Keratinocyte (primary cell): ENCODE measurements around the gene SMARCA2. TPM values are rescaled to one million over a fixed set of nuclear protein-coding genes. Genes with fewer than 3 reads are reported as not detected.

Source experiments
- DNase-seq: peaks from one replicate; pipeline ENCODE4 v3.0.0-alpha.2; 2011; ENCODE audit warnings: low read depth, missing footprints, low spot score
- FAIRE-seq: peaks from 2 replicates; lab custom pipeline; 2011; peaks lifted over from hg19 to GRCh38; lab: Jason Lieb, UNC
- H2AFZ ChIP-seq: 2 replicates; pipeline ENCODE4 v1.6.0; 2012; ENCODE audit warnings: low read length, control low read depth, inconsistent platforms; ENCODE audit not compliant: control insufficient read depth
- H3K27ac ChIP-seq: 2 replicates; pipeline ENCODE4 v1.5.1; 2011; ENCODE audit warnings: low read length; ENCODE audit not compliant: control insufficient read depth, insufficient read depth
- H3K27me3 ChIP-seq: 3 replicates; pipeline ENCODE4 v1.6.0; 2011; ENCODE audit warnings: low read length; ENCODE audit not compliant: control insufficient read depth, insufficient read depth; ENCODE audit errors: extremely low read depth
- H3K36me3 ChIP-seq, 2 experiments: 2 replicates in 1 of 2; 3 replicates in 1 of 2; pipeline ENCODE4 v1.5.1; 2011; ENCODE audit warnings: low read length in 2 of 2, mild to moderate bottlenecking in 1 of 2; ENCODE audit not compliant: control insufficient read depth in 2 of 2, insufficient read depth in 2 of 2; ENCODE audit errors: extremely low read depth in 1 of 2
- H3K4me1 ChIP-seq: 3 replicates; pipeline ENCODE4 v1.5.1; 2011; ENCODE audit warnings: low read length; ENCODE audit not compliant: control insufficient read depth, insufficient read depth; ENCODE audit errors: extremely low read depth
- H3K4me2 ChIP-seq: 3 replicates; pipeline ENCODE4 v1.6.0; 2011; ENCODE audit warnings: low read depth, low read length; ENCODE audit not compliant: control insufficient read depth, insufficient read depth; ENCODE audit errors: extremely low read depth
- H3K4me3 ChIP-seq, 3 experiments: fragments of 200-600 bp in 1 of 3; sonication (generic) in 1 of 3; 2 replicates in 2 of 3; 3 replicates in 1 of 3; pipeline ENCODE4 v1.5.1; 2011 to 2016; ENCODE audit warnings: low read length in 3 of 3, mild to moderate bottlenecking in 3 of 3, control low read depth in 2 of 3, inconsistent platforms in 1 of 3, low read depth in 1 of 3, mixed read lengths in 1 of 3, mixed run types in 1 of 3, moderate library complexity in 1 of 3; ENCODE audit not compliant: control insufficient read depth in 2 of 3, insufficient read depth in 2 of 3; ENCODE audit errors: extremely low read depth in 1 of 3
- H3K79me2 ChIP-seq: 2 replicates; pipeline ENCODE4 v1.6.0; 2012; ENCODE audit warnings: low read length; ENCODE audit not compliant: control insufficient read depth, insufficient read depth
- H3K9ac ChIP-seq: 3 replicates; pipeline ENCODE4 v1.6.0; 2011; ENCODE audit warnings: low read length; ENCODE audit not compliant: control insufficient read depth, insufficient read depth; ENCODE audit errors: extremely low read depth
- H3K9me1 ChIP-seq: 3 replicates; pipeline ENCODE4 v1.6.0; 2011; ENCODE audit warnings: low read length; ENCODE audit not compliant: control insufficient read depth, insufficient read depth; ENCODE audit errors: extremely low read depth
- H3K9me3 ChIP-seq: 2 replicates; pipeline ENCODE4 v1.5.1; 2012; ENCODE audit warnings: low read depth, low read length; ENCODE audit not compliant: control insufficient read depth
- H4K20me1 ChIP-seq: 3 replicates; pipeline ENCODE4 v1.6.0; 2011; ENCODE audit warnings: low read length; ENCODE audit not compliant: control insufficient read depth, insufficient read depth; ENCODE audit errors: extremely low read depth
- EZH2 ChIP-seq: IDR thresholded peaks from one replicate; pipeline ENCODE4 v1.6.1; 2012; ENCODE audit warnings: inconsistent platforms, mild to moderate bottlenecking, low read length, moderate library complexity
- dilution Hi-C: fragments of 300-500 bp; cut with MboI; formaldehyde crosslinking; loops from one replicate; pipeline ENCODE4 v1.7.0; 2020; ENCODE audit warnings: low sequenced_read_pairs; ENCODE audit not compliant: extremely low pct_ligation_motif_present
- polyA plus RNA-seq, 5 experiments: library from polyadenylated mRNA; depleted of rRNA in 3 of 5; stranded (reverse) in 3 of 5; stranded (forward) in 1 of 5; unstranded in 1 of 5; fragments of >200 nt; gene quantifications; 1 replicate in 1 of 5; 2 replicates in 3 of 5; 3 replicates in 1 of 5; pipeline versions ENCODE4 v1.2.1 to v1.2.3, GENCODE V29; 2011 to 2012; ENCODE audit warnings: missing spikeins in 2 of 5, low read depth in 1 of 5, low replicate concordance in 1 of 5
- small RNA-seq, 3 experiments: library from RNA; depleted of rRNA; stranded (forward); fragments of <200 nt; gene quantifications; one replicate each; pipeline ENCODE3, GENCODE V24; 2012; ENCODE audit warnings: low read depth in 3 of 3, low replicate concordance in 1 of 3; ENCODE audit not compliant: insufficient read length in 3 of 3
- TF ChIP-seq, protein P1 (sequence below), 3 experiments: IDR thresholded peaks in 1 of 3; conservative IDR thresholded peaks in 1 of 3; optimal IDR thresholded peaks in 1 of 3; 2 replicates in 2 of 3; 3 replicates in 1 of 3; pipeline versions ENCODE3 to v1.5.1; 2011; ENCODE audit warnings: low read length in 3 of 3, mild to moderate bottlenecking in 3 of 3, moderate library complexity in 2 of 3, control low read depth in 1 of 3, inconsistent platforms in 1 of 3; ENCODE audit not compliant: insufficient read depth in 2 of 3; ENCODE audit errors: extremely low read depth in 1 of 3

The SMARCA2 gene
- polyA plus RNA-seq, 1 donor (not counting 4 experiments of a cell fraction or from before 2014, with no cell fraction given): 39.0 TPM

DNA sequence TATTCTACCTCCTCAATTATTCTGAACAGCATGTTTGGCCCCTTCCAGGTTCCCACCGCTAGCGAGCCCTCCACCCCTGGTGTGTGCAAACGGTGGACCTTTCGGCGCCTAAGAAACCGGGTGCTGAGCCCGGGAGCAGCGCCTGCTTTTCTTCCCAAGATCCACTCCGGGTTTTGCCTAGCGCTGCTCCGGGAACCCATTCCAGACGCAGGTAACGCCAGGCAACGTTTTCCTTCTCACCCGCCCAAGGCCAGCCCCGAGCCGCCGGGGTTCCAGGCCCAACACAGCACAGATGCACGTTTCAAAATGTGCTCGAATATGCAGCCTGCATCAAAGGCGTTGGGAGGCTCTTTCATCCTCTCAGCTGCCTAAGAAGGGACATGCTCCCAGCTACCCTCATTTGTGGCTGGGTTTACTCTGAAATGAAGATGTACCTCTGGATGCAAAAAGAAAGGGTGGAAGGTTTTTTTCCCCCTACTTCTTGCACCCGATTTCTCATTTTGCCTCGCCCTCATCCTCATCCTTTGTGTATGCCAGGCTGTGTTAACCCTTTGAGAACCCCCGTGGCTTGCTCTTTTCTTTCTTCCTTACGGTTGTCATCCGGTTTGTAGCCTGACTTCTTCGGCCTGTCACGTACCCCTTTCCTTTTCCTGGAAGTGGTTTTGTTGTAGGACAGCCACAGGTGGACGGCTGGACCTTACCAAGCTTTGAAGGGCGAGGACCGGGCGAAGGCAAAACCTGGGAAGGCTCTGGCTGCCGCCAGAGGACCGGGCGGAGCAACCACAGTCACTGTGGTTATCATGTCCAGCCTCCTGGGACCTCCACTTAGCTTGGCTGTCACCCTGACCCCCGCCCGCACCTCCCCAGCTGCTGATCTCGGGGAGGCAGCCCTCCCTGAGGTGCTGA lies 226.9 kb downstream of the SMARCA2 start:
- H3K79me2 ChIP-seq: no peaks in the 10 kb centered on the region
- peak overlapping the region; percentile 39 to 85 (median 68) for H3K4me3 ChIP-seq
- H3K27me3 ChIP-seq: no peaks in the 10 kb centered on the region
- no peaks in the 10 kb centered on the region for H3K36me3 ChIP-seq
- peaks cover 16% of the 10 kb centered on the region for H3K4me1 ChIP-seq
- H2AFZ ChIP-seq: peak overlapping the region; percentile 96
- FAIRE-seq: peak; percentile 87
- peak; percentile 5 for DNase-seq
- peak overlapping the region; percentile 71 for H3K9ac ChIP-seq
- H3K27ac ChIP-seq: peak overlapping the region; percentile 62
- no peaks in the 10 kb centered on the region for H4K20me1 ChIP-seq
- H3K9me3 ChIP-seq: peaks cover 2% of the 10 kb centered on the region
- peak overlapping the region; percentile 98 for H3K4me2 ChIP-seq
- dilution Hi-C loops: no loop called here
- TF ChIP-seq, protein P1, sequence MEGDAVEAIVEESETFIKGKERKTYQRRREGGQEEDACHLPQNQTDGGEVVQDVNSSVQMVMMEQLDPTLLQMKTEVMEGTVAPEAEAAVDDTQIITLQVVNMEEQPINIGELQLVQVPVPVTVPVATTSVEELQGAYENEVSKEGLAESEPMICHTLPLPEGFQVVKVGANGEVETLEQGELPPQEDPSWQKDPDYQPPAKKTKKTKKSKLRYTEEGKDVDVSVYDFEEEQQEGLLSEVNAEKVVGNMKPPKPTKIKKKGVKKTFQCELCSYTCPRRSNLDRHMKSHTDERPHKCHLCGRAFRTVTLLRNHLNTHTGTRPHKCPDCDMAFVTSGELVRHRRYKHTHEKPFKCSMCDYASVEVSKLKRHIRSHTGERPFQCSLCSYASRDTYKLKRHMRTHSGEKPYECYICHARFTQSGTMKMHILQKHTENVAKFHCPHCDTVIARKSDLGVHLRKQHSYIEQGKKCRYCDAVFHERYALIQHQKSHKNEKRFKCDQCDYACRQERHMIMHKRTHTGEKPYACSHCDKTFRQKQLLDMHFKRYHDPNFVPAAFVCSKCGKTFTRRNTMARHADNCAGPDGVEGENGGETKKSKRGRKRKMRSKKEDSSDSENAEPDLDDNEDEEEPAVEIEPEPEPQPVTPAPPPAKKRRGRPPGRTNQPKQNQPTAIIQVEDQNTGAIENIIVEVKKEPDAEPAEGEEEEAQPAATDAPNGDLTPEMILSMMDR (optimal IDR thresholded peaks at IDR 0.05 in 1 of 3, IDR thresholded peaks at IDR 0.05 in 1 of 3, conservative IDR thresholded peaks at IDR 0.05 in 1 of 3; ENCODE audit: extremely low read depth in 1 of 3, insufficient read depth in 2 of 3, low read length in 3 of 3): no peak
- TF ChIP-seq EZH2: no peak
- no peaks in the 10 kb centered on the region for H3K9me1 ChIP-seq

DNA sequence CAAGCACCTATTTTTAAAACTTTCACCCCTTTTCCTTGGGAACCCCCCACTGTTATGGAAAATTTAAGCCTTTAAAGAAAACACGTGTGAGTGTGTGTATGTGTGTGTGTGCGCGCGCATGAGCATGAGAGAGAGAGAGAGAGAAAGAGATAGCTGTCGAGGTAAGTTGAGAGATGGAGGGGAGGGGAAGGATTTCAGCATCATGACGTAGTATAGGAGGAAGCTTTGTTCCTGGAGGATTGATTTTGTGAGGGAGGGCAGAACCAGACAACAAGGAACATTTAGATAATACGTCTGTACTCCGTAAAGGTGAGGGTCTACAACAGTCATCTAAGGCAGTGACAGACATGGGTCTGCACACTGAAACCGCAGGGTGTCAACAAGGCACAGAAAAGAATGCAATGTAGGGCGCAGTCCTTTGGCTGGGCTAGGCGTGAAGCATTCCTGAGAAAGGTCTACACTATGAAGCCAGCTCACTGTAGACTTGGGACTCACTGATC lies 227.7 kb downstream of the SMARCA2 start:
- Histone ChIP-seq H2AFZ (peak overlapping the region; percentile 96), H3K27me3 (no peaks in the 10 kb centered on the region), H3K4me1 (peaks cover 16% of the 10 kb centered on the region), H3K4me3 (peak overlapping the region in 1 of 3 experiments; percentile 85), H4K20me1 (no peaks in the 10 kb centered on the region), H3K27ac (no peak overlapping the region), H3K9me1 (no peaks in the 10 kb centered on the region), H3K4me2 (peak overlapping the region; percentile 98), H3K9me3 (peaks cover 2% of the 10 kb centered on the region), H3K79me2 (no peaks in the 10 kb centered on the region), H3K9ac (no peak overlapping the region), H3K36me3 (no peaks in the 10 kb centered on the region)
- dilution Hi-C loops: no loop called here
- TF ChIP-seq EZH2: no peak
- TF ChIP-seq, protein P1 (optimal IDR thresholded peaks at IDR 0.05 in 1 of 3, IDR thresholded peaks at IDR 0.05 in 1 of 3, conservative IDR thresholded peaks at IDR 0.05 in 1 of 3; ENCODE audit: extremely low read depth in 1 of 3, insufficient read depth in 2 of 3, low read length in 3 of 3): no peak
- DNase-seq (no peak), FAIRE-seq (peak; percentile 57)

Small RNA genes within 50 kb of the gene (small RNA-seq; reads per million reads assigned to genes)
- gene RN7SL592P (0 reads per million in 3 experiments), gene RNU2-25P (0.27 to 0.67 (median 0.50) reads per million in 3 experiments)
